Panc1 (cell line): ENCODE data around the gene IAPP.

Experiments
- CTCF ChIP-seq: fragments of 450-650 bp; IDR thresholded peaks from 2 replicates; pipeline ENCODE4 v1.5.1; 2017; ENCODE audit warnings: mild to moderate bottlenecking
- POLR2AphosphoS5 ChIP-seq: IDR thresholded peaks from 2 replicates; pipeline ENCODE4 v1.6.1; 2012; ENCODE audit warnings: mild to moderate bottlenecking, low read depth, low read length, moderate library complexity
- TF ChIP-seq, protein P1 (sequence below), 2 experiments: IDR thresholded peaks; 2 replicates each; pipeline ENCODE4 v1.6.1; 2011 to 2012; ENCODE audit warnings: low read depth in 2 of 2, control low read depth in 1 of 2, low read length in 1 of 2, mild to moderate bottlenecking in 1 of 2, moderate library complexity in 1 of 2; ENCODE audit not compliant: insufficient read depth in 1 of 2

GRCh38 chr12:21353487-21353886 is 19.2 kb upstream of the IAPP start:
- TF ChIP-seq CTCF (no peak), POLR2AphosphoS5 (no peak)
- TF ChIP-seq, protein P1, sequence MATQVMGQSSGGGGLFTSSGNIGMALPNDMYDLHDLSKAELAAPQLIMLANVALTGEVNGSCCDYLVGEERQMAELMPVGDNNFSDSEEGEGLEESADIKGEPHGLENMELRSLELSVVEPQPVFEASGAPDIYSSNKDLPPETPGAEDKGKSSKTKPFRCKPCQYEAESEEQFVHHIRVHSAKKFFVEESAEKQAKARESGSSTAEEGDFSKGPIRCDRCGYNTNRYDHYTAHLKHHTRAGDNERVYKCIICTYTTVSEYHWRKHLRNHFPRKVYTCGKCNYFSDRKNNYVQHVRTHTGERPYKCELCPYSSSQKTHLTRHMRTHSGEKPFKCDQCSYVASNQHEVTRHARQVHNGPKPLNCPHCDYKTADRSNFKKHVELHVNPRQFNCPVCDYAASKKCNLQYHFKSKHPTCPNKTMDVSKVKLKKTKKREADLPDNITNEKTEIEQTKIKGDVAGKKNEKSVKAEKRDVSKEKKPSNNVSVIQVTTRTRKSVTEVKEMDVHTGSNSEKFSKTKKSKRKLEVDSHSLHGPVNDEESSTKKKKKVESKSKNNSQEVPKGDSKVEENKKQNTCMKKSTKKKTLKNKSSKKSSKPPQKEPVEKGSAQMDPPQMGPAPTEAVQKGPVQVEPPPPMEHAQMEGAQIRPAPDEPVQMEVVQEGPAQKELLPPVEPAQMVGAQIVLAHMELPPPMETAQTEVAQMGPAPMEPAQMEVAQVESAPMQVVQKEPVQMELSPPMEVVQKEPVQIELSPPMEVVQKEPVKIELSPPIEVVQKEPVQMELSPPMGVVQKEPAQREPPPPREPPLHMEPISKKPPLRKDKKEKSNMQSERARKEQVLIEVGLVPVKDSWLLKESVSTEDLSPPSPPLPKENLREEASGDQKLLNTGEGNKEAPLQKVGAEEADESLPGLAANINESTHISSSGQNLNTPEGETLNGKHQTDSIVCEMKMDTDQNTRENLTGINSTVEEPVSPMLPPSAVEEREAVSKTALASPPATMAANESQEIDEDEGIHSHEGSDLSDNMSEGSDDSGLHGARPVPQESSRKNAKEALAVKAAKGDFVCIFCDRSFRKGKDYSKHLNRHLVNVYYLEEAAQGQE (IDR thresholded peaks at IDR 0.05; ENCODE audit: insufficient read depth in 1 of 2, low read depth in 2 of 2, low read length in 1 of 2) = no peak
